Natural killer cell (primary cell): ENCODE measurements around the gene GCNT2. TPM values are rescaled to one million over a fixed set of nuclear protein-coding genes. Genes with fewer than 3 reads are reported as not detected.
"Not testable (repeated sequence)": the region's sequence is repeated elsewhere in the genome, so short reads cannot be mapped to it uniquely, and the experiment has no call there.

Source experiments
- ATAC-seq, 3 donors: fragments of 150-1000 bp in 2 of 3; fragments of 200-7000 bp in 1 of 3; cut with Tn5 transposase; 1 replicate in 1 of 3; 2 replicates in 2 of 3; pipeline ENCODE4 v1.10.0; 2021; ENCODE audit warnings: mild to moderate bottlenecking in 2 of 3, moderate library complexity in 2 of 3
- DNase-seq, 2 donors: peaks; one replicate each; pipeline versions ENCODE4 v3.0.0 to v3.0.0-alpha.2; 2013 to 2021; ENCODE audit warnings: mixed read lengths in 1 of 2
- H3K27ac ChIP-seq: one replicate; pipeline ENCODE4 v1.5.1; 2013; ENCODE audit warnings: mild to moderate bottlenecking, low read length
- H3K27me3 ChIP-seq: one replicate; pipeline ENCODE4 v1.6.1; 2013; ENCODE audit warnings: low read length; ENCODE audit not compliant: control insufficient read depth, insufficient read depth
- H3K36me3 ChIP-seq: one replicate; pipeline ENCODE4 v1.6.1; 2013; ENCODE audit warnings: low read length; ENCODE audit not compliant: control insufficient read depth, insufficient read depth
- H3K4me1 ChIP-seq: one replicate; pipeline ENCODE4 v1.6.1; 2013; ENCODE audit warnings: low read length; ENCODE audit not compliant: control insufficient read depth, insufficient read depth
- H3K4me3 ChIP-seq: one replicate; pipeline ENCODE4 v1.5.1; 2013; ENCODE audit warnings: low read length
- H3K9me3 ChIP-seq: one replicate; pipeline ENCODE4 v1.6.1; 2013; ENCODE audit warnings: low read length; ENCODE audit not compliant: control insufficient read depth, insufficient read depth
- H3K27ac Mint-ChIP-seq, 2 donors: one replicate each; pipeline ENCODE4 v1.8.0; 2022; ENCODE audit warnings: mild to moderate bottlenecking in 2 of 2, mixed read lengths in 2 of 2, moderate library complexity in 1 of 2
- H3K27me3 Mint-ChIP-seq, 2 donors: one replicate each; pipeline ENCODE4 v1.8.0; 2022; ENCODE audit warnings: low read depth in 2 of 2, mixed read lengths in 2 of 2
- H3K36me3 Mint-ChIP-seq: one replicate; pipeline ENCODE4 v1.8.0; 2022; ENCODE audit warnings: mixed read lengths
- H3K4me1 Mint-ChIP-seq, 2 donors: one replicate each; pipeline ENCODE4 v1.8.0; 2022; ENCODE audit warnings: mixed read lengths in 2 of 2
- H3K4me3 Mint-ChIP-seq: one replicate; pipeline ENCODE4 v1.8.0; 2022; ENCODE audit warnings: mild to moderate bottlenecking, moderate library complexity, mixed read lengths
- H3K9me3 Mint-ChIP-seq, 2 donors: one replicate each; pipeline ENCODE4 v1.8.0; 2022; ENCODE audit warnings: mixed read lengths in 2 of 2
- WGBS: methylation state at CpG from one replicate; pipeline ENCODE4 v1.1.7; 2013; ENCODE audit warnings: missing lambda C conversion rate; ENCODE audit not compliant: insufficient coverage; 5-methylcytosine and 5-hydroxymethylcytosine counted together
- intact Hi-C: fragments of 100-400 bp; cut with micrococcal nuclease; formaldehyde crosslinking; loops from one replicate; pipeline ENCODE4 v1.14.2; 2022
- total RNA-seq, 4 donors: library from RNA; stranded (reverse); fragments of 120-200 nt in 1 of 4; gene quantifications; one replicate each; pipeline versions ENCODE4 v1.2.3 to v1.2.4, GENCODE V29; 2013 to 2022
- TF ChIP-seq, protein P1 (sequence below): fragments of 200-600 bp; IDR thresholded peaks from one replicate; pipeline ENCODE4 v1.8.0; 2022; ENCODE audit warnings: antibody characterized with exemption

Gene GCNT2
- total RNA-seq, 3 donors from 2014 or later (not counting 1 experiment from before 2014, with no cell fraction given), result 0.79 to 4.7 (median 0.80) TPM

DNA sequence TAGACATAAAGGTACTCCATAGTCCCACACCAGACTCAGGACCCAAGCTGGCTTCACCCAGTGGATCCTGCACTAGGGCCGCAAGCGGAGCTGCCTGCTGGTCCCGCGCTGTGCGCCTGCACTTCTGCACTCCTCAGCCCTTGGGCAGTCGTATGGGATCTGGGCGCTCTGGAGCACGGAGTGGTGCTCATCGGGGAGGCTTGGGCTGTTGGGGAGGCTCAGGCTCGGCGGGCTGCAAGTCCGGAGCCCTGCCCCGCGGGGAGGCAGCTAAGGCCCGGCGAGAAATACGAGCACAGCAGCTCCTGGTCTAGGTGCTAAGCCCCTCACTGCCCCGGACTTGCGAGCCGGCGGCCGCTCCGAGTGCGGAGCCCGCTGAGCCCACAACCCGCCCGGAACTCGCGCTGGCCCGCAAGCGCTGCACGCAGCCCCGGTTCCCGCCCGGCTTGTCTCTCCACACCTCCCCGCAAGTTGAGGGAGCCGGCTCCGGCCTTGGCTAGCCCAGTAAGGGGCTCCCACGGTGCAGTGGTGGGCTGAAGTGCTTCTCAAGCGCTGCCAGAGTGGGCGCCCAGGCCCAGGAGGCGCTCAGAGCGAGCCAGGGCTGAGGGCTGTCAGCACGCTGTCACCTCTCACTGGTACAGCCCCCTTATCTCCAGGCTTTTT is 33.4 kb upstream of the GCNT2 start:
- no peaks in the 10 kb centered on the region for H3K9me3 Mint-ChIP-seq
- H3K36me3 Mint-ChIP-seq, result no peaks in the 10 kb centered on the region
- no peaks in the 10 kb centered on the region for H3K27me3 ChIP-seq
- TF ChIP-seq, protein P1, sequence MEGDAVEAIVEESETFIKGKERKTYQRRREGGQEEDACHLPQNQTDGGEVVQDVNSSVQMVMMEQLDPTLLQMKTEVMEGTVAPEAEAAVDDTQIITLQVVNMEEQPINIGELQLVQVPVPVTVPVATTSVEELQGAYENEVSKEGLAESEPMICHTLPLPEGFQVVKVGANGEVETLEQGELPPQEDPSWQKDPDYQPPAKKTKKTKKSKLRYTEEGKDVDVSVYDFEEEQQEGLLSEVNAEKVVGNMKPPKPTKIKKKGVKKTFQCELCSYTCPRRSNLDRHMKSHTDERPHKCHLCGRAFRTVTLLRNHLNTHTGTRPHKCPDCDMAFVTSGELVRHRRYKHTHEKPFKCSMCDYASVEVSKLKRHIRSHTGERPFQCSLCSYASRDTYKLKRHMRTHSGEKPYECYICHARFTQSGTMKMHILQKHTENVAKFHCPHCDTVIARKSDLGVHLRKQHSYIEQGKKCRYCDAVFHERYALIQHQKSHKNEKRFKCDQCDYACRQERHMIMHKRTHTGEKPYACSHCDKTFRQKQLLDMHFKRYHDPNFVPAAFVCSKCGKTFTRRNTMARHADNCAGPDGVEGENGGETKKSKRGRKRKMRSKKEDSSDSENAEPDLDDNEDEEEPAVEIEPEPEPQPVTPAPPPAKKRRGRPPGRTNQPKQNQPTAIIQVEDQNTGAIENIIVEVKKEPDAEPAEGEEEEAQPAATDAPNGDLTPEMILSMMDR, result no peak
- WGBS, result 83% methylated on average over 44 of the region's 44 CpGs
- no peaks in the 10 kb centered on the region for H3K4me1 ChIP-seq
- DNase-seq, result no peak
- intact Hi-C loops, result no loop called here
- peaks cover 8 to 34% of the 10 kb centered on the region in 2 donors for H3K27me3 Mint-ChIP-seq
- H3K27ac Mint-ChIP-seq, result no peak overlapping the region
- no peaks in the 10 kb centered on the region for H3K36me3 ChIP-seq
- H3K27ac ChIP-seq, result no peak overlapping the region
- no peak for ATAC-seq
- no peaks in the 10 kb centered on the region for H3K9me3 ChIP-seq
- no peak overlapping the region for H3K4me3 ChIP-seq
- no peak overlapping the region for H3K4me3 Mint-ChIP-seq
- H3K4me1 Mint-ChIP-seq, result no peaks in the 10 kb centered on the region

DNA sequence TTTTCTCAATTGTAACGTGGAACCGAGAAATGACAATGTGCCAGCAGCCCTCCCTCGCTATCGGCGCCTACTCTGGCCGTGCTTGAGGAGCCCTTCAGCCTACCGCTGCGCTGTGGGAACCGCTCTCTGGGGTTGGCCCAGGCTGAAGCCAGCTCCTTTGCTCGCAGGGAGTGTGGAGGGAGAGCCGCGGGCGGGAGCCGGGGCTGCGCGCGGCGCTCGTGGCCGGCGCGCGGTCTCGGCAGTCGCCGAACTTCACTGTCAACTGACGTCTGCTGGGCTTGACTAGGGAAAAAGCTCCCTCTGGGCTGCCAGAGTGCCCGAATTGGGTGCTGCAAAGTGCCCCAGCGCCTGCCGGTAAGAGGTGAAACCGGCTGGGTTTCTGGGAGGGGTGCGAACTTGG is 29.7 kb upstream of the GCNT2 start:
- peaks cover 12 to 55% of the 10 kb centered on the region in 2 donors for H3K27me3 Mint-ChIP-seq
- H3K4me3 Mint-ChIP-seq, result no peak overlapping the region
- DNase-seq, result no peak
- no peak for ATAC-seq
- 95% methylated on average over 32 of the region's 32 CpGs for WGBS
- H3K4me1 ChIP-seq, result no peaks in the 10 kb centered on the region
- H3K36me3 Mint-ChIP-seq, result no peaks in the 10 kb centered on the region
- no peaks in the 10 kb centered on the region for H3K9me3 Mint-ChIP-seq
- no peak overlapping the region for H3K27ac ChIP-seq
- TF ChIP-seq, protein P1, result no peak
- H3K36me3 ChIP-seq, result no peaks in the 10 kb centered on the region
- no peak overlapping the region for H3K4me3 ChIP-seq
- H3K9me3 ChIP-seq, result no peaks in the 10 kb centered on the region
- H3K27me3 ChIP-seq, result no peaks in the 10 kb centered on the region
- H3K4me1 Mint-ChIP-seq, result no peaks in the 10 kb centered on the region
- intact Hi-C loops, result no loop called here
- H3K27ac Mint-ChIP-seq, result no peak overlapping the region

DNA sequence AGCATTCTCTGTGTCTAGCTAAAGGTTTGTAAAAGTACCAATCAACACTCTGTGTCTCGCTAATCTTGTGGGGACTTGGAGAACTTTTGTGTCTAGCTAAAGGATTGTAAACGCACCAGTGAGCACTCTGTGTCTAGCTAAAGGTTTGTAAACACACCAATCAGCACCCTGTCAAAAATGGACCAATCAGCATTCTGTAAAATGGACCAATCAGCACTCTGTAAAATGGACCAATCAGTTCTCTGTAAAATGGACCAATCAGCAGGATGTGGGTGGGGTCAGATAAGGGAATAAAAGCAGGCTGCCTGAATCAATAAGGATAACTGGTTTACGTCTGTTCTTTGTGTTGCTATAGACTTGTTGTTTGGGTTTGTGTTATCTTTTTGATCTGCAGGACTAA is 29.2 kb upstream of the GCNT2 start:
- H3K4me1 Mint-ChIP-seq, DNase-seq, H3K27me3 ChIP-seq, H3K27ac ChIP-seq, H3K27ac Mint-ChIP-seq, H3K36me3 Mint-ChIP-seq, H3K36me3 ChIP-seq, intact Hi-C loops, H3K4me3 Mint-ChIP-seq, H3K9me3 ChIP-seq, H3K4me3 ChIP-seq, ATAC-seq, H3K9me3 Mint-ChIP-seq, H3K4me1 ChIP-seq: not testable (repeated sequence)
- H3K27me3 Mint-ChIP-seq, result peaks cover 12 to 54% of the 10 kb centered on the region in 2 donors
- 96% methylated on average over 3 of the region's 3 CpGs for WGBS

DNA sequence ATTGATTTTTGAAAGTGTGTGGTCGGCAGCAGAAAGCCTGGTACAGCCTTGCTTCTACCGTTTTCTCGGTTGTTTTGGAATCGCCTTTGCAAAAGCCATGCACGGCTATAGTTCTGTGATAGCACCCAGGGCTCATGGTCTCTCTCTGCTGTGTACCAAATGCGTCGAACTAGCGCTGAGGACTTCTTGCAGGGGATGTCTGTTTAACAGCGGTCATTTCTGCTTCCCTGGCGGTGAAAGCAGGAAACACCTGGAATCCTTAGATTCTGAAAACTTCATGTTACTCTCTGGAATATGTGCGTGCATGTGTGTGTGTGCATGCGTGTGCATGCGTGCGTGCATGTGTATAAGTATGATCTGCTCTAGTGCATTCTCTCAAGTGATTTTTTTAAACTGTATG is 26.1 kb upstream of the GCNT2 start:
- peaks cover 9 to 33% of the 10 kb centered on the region in 2 donors for H3K27me3 Mint-ChIP-seq
- DNase-seq (no peak), ATAC-seq (no peak)
- H3K9me3 ChIP-seq, result no peaks in the 10 kb centered on the region
- no peaks in the 10 kb centered on the region for H3K36me3 Mint-ChIP-seq
- H3K27me3 ChIP-seq, result no peaks in the 10 kb centered on the region
- no peak overlapping the region for H3K4me3 ChIP-seq
- H3K4me1 ChIP-seq, result no peaks in the 10 kb centered on the region
- H3K27ac Mint-ChIP-seq, result no peak overlapping the region
- no peaks in the 10 kb centered on the region for H3K9me3 Mint-ChIP-seq
- WGBS, result 13% methylated on average over 14 of the region's 14 CpGs
- intact Hi-C loops, result no loop called here
- H3K27ac ChIP-seq, result no peak overlapping the region
- TF ChIP-seq, protein P1, result no peak
- H3K4me1 Mint-ChIP-seq, result no peaks in the 10 kb centered on the region
- H3K4me3 Mint-ChIP-seq, result no peak overlapping the region
- H3K36me3 ChIP-seq, result no peaks in the 10 kb centered on the region
